GM18861 (cell line): ENCODE data around the gene NFATC2.

Experiments
- ATAC-seq: cut with Tn5 transposase; IDR thresholded peaks from one replicate; pipeline ENCODE4 v1.9.1; 2021; ENCODE audit not compliant: unreplicated experiment

Gene NFATC2

DNA sequence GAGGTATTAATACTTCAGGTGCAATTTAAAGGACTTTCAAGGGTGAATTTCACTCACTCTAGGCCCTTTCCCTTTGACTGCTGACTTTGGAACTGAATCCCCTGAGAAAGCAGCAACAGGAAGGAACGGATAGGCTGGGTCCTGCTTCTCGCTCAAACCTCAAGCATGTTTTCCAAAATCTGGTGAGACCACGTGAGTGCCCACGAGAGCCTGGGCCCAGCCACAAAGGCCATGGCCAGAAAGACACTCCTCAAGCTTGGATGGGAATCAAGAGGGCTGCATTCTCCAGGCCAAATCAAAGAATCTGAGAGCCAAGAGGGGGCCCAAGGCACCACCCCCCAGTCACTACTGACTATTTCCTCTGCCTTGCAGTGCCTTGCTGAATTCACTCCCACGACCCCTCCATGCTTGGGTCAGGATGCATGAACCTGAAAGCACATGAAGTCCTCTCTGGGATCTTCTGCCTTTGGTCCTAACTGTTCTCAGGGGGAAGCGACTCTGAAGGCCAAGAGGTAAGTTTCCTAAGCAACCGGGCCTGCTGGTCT lies 146.1 kb downstream of the NFATC2 start:
- ATAC-seq, result no peak

- ATAC-seq, result no peak
These were observed 147.8 kb downstream of the NFATC2 start for GRCh38 chr20:51394706-51395105.

DNA sequence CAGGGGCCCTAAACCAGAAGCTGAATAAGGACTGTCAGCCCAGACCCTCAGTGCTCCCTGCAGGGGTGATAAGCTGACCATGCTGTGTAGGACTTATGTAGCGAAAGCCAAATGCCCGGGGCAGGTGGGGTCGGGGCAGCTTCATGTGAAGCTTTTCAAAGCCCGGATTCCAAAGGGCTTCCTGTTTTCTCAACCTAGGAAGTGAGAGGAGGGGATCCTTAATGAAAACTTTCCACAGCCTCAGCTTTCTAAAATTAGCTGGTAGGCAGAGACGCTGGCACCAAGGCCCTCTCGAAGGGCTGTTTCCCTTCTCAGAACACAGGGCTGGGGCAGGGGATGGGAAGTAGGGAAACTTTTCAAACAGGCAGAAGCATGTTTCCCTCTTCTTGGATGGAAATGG lies 148.9 kb downstream of the NFATC2 start:
- ATAC-seq, result no peak

GRCh38 chr20:51392614-51393186 lies 149.8 kb downstream of the NFATC2 start:
- ATAC-seq, result no peak

GRCh38 chr20:51391926-51392325 lies 150.6 kb downstream of the NFATC2 start:
- ATAC-seq, result no peak

DNA sequence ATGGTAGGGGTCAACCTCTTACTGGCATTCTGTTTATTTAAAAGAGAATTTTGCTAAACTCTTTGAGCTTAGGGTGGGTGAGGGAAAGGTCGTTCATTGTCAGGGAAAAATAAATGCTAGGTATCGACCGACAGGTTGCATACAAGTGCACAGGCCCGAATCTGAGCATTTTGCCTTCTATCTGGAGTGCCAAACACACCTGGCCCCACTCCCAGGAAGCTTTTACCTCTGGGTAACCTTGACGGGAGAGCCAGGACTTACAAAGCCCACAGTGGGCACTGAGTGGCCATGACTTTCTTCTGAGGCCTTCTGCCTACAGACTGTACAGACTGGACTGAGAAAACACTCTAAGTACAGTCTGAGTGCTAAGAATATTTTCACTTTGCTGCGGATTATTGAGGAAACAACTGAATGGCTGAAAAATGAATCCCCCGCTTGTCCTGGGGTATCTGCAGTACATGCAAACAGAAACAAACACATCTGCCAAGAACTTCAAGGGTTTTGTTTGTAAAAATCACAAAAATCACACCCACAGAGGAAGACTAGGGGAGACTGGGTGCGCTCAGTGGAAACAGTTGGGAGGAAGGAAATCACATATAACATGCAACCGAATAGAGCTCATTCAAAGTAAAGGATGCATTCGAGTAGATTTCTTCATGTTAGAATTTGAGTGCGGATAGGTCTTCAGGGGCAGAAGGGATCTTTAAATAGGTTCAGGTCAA lies 152.8 kb downstream of the NFATC2 start:
- ATAC-seq, result no peak

DNA sequence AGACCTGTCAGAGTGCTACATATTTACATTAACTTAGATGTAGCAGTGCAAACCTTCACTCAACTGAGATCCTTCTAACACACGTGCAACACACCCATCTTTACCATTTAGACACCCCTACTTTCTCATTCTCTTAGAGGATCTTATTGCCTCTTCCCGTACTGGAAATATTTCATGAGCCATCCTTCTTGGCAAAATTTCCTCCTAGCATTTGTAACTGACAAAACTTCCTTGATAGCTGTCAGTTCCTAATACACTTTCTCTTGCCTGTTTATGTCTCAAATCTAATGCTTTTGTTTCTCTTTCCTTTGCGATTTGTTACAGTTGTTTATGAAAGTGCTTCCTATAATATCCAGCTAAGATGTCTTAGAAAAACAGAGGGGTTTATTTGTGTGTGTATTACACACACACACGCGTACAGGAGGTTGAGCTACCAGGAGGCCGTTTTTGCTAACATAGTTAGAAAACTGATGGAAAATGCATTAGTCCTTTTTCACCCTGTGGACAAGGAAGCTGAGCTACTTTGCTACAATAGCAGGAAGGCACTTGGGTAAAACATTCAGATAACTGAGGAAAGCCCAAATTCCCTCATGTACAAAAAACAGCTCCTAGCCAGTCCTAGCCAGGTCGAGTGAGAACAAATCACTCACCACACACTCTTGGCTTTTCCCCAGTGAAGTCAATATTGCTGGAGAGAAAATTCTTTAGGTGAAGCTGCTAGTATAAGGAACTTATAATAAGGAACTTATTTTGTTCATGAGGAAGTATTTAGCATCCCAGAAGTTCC lies 153.6 kb downstream of the NFATC2 start:
- no peak for ATAC-seq

DNA sequence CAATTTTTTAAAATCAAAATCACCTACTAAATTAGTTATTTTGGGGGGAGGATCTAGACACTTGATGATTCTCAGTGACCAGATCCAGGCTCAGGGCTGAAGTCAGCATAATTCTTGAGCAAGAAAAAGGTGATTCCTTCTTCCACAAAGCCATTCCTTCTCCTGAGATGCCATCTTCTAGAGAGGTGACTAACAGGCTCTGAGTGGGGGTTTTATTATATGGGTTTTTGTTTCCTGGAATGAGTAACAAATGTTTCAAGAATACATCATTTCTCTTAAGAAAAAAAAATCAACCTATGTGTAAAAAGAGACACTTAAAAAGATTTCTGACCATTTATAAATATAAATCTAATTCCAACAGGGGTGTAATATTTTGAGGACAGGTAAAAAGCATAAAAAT lies 154.3 kb downstream of the NFATC2 start:
- no peak for ATAC-seq

DNA sequence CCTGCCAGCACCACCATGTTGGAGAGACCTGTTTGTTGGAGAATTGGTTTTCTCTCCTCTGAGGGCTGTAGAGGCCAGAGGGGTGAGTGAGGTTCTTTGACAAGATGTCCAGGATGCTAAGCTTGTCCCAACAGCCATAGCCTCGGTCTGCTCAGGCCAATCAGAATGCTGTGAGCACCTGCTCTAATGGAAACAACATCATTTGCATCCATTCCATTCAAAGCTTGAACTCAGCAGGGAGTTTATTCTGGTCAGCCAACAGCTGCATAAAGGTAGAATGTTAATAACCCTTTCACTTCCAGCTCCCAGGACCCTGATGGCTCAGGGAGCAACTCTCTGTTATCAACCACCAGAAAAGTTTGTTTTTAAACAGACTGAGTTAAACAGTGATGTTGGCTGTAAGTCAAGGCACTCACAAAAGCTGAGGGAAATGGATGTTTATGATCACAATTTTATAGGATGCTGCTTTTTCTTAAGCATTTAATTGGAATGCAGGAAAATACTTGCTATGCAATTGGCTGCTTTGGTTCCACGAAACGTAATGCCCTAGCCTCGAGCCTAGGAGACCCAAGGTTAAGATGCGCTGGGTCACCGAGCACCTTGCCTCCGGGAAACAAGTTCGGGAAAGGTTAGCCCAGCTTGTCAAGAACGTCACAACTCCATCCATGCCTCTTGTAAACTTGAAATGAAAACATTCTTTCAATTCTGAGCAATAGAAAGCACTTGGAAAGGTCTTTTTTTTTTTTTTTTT lies 155.2 kb downstream of the NFATC2 start:
- no peak for ATAC-seq

DNA sequence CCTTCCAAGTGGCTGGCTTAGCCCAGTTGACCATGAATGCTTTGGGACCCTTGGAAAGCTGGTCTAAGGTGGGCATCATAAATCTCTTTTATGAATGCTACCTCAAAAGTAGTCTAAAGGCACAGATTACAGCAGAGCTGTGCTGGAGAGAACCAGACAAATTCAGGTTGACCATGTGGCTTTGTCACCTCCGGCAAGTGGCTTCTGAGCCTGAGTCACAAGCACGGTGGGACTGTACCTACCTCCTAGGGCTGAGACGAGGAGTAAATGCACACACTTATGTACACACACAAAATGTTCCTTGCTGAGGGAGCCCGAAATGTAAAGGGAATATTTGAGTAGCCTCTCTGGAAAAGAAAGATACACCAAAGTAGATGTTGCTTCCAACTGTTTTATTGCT lies 155.9 kb downstream of the NFATC2 start:
- ATAC-seq, result no peak

DNA sequence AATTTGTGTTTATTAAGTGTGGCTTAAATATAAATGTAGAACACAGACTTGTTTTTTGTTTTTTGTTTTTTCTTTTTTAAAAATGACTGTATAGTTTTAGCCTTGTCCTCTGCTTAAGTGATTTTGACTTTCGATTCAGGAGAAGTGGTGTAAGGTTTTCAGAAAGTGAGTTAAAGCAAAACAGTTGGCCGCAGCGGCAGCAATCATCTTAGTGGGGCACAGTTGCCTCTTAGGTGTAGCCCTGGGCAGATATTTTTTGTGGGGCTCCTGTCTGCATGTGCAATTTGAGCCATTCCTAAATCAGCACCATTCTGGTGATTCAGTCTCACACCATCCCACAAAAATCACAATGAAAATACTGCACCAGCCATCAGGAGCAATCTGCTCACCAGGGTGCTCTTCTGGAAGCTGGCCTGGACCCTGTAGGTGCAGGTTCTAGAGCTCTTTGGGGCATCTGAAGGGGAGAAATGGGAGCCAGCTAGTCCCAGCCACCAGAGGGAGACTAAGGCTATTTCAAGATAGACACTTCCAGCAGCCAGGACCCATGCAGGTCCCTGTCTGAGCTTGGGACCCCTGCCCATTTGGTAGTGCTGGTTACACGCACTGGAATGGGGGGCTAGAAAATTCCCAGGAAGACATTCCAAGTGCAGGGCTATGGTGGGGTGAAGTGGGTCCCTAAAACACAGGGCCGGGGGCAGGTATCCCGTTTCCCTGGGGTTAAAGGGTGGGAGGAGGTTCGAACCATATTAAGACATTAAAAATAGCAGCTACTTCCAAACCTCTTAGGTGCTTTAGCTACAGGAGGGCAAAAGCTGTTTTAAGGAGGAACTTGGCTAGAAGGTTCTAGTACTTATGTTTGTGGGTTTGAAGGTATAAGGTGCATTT lies 156.6 kb downstream of the NFATC2 start:
- ATAC-seq, result no peak

- ATAC-seq, result no peak
These were observed 157.6 kb downstream of the NFATC2 start for GRCh38 chr20:51384875-51385274.

GRCh38 chr20:51383891-51384510 lies 158.5 kb downstream of the NFATC2 start:
- ATAC-seq, result no peak

DNA sequence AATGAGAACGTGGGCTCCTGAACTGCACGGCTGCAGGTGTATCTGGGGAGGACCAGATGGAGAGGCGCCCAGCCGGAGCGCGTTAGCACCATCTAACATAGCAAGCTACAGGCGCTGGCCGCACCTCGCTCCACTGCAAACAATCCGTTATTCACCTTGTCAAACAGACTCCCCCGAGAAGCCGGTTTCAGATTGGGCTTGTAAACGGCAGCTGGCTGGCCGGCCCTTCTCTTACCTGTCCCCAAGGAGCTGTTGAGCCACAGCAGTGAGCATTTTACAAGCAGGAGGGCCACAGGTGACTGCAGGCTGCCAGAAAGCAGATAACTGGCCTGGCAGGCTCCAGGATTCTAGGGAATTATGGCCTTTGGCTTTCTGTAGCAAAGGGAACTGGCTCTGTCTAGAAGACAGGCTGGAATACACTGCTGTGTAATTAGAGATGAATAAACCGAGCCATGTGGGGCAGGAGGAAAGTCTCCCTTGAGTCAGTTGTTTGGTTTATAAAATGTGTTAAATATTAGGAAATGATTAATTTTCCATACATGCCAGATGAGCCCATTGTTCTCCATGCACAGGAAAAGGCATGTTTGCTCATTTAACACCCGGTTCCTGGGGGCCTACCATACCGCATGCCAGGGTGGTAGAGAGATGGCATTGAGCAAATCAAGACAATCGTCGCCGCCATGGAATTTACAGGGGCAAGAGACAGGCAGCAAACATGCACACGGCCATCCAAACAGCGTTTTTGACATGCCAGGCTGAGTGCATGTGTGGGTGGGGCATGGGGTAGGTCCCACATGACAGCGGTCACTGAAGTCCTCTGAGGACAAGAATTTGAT lies 159.3 kb downstream of the NFATC2 start:
- ATAC-seq, result no peak

- ATAC-seq, result no peak
These were observed 160.2 kb downstream of the NFATC2 start for GRCh38 chr20:51382111-51382985.

- ATAC-seq, result no peak
These were observed 161.0 kb downstream of the NFATC2 start for GRCh38 chr20:51381557-51381956.

DNA sequence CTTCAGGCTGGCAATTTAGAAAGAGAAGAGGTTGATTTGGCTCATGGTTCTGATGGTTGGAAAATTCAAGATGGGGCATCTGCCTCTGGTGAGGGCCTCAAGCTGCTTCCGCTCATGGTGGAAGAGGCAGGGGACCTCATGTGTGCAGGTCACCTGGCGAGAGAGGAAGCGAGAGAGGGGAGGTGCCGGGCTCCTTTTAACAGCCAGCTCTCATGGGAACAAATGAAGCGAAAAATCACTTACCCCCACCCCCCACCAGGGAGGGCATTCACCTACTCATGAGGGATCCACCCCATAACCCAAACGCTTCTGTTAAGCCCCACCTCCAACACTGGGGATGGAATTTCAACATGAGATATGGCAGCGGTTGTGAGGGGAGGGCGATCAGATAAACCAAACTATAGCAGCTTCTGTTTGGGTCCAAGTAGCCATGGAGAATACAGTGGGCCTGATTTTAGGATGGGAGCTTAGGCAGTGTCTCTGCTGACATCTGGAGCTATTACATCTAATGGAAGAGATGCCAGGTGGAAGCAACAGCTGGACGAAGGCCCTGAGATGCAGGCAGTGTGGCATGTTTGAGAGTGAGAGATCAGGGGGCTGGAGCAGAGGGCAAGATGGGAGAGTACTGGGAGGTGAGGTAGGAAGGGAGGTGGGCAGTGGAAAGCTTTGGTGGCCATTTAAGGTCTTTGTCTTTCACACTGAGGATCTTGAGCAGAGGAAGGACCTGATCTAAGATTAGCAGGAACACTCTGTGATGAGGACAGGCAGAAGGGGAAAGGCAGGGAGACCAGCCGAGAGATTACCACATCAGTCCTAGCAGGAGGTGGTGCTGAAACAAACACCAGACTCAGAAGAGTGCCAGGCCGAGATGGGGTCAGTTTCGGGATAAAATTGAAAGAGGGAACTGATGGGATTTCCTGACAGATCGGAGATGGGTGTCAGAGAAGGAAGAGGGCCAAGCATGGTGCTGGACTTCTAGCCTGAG lies 161.8 kb downstream of the NFATC2 start:
- no peak for ATAC-seq
